GM19351 (cell line): Measurements from ENCODE around the gene AGRN.
"Not testable (repeated sequence)": the region's sequence is repeated elsewhere in the genome, so short reads cannot be mapped to it uniquely, and the experiment has no call there.

ENCODE experiments used
- ATAC-seq: cut with Tn5 transposase; IDR thresholded peaks from one replicate; pipeline ENCODE4 v1.9.1; 2021; ENCODE audit warnings: mild to moderate bottlenecking, moderate library complexity; ENCODE audit not compliant: unreplicated experiment

Gene AGRN

GRCh38 chr1:1020000-1020404 lies at the start of gene AGRN:
Gene AGRN, plus strand, starts transcription at chr1:1020120. Its CDS starts 53 bp downstream, at chr1:1020173.
- peak; percentile 32 for ATAC-seq

GRCh38 chr1:970242-970972 lies 49.5 kb upstream of the AGRN start:
- no peak for ATAC-seq

GRCh38 chr1:970973-971730 lies 48.8 kb upstream of the AGRN start:
- ATAC-seq = no peak

GRCh38 chr1:971751-972506 lies 48.0 kb upstream of the AGRN start:
- ATAC-seq = no peak

GRCh38 chr1:972726-973458 lies 47.0 kb upstream of the AGRN start:
- no peak for ATAC-seq

GRCh38 chr1:973459-974292 lies 46.2 kb upstream of the AGRN start:
- no peak for ATAC-seq

GRCh38 chr1:974293-974640 lies 45.7 kb upstream of the AGRN start:
- no peak for ATAC-seq

GRCh38 chr1:974687-975328 lies 45.1 kb upstream of the AGRN start:
- no peak for ATAC-seq

GRCh38 chr1:975365-975764 lies 44.6 kb upstream of the AGRN start:
- ATAC-seq = no peak

- ATAC-seq = no peak
Observed at GRCh38 chr1:975896-976683, 43.8 kb upstream of the AGRN start.

GRCh38 chr1:976791-977190 lies 43.1 kb upstream of the AGRN start:
- not testable (repeated sequence) for ATAC-seq

- ATAC-seq = no peak
Observed at GRCh38 chr1:978069-978834, 41.7 kb upstream of the AGRN start.

- ATAC-seq = no peak
Observed at GRCh38 chr1:978835-979743, 40.8 kb upstream of the AGRN start.

- ATAC-seq = no peak
Observed at GRCh38 chr1:979744-980072, 40.2 kb upstream of the AGRN start.

GRCh38 chr1:980137-980571 lies 39.8 kb upstream of the AGRN start:
- no peak for ATAC-seq

GRCh38 chr1:980602-981395 lies 39.1 kb upstream of the AGRN start:
- ATAC-seq = no peak
